ENCODE results near the gene MRPL37.

MRPL37 gene

GRCh38 chr1:54221113-54221834, 21.3 kb downstream of the MRPL37 start:
- Histone ChIP-seq H3F3A (ENCODE audit: low read depth) (no peaks in the 10 kb centered on the region), H3K9ac (ENCODE audit: low read depth, low read length, poor library complexity, severe bottlenecking) (no peak overlapping the region), H4K20me1 (ENCODE audit: insufficient read depth, low read length, poor library complexity, severe bottlenecking) (no peaks in the 10 kb centered on the region), H2AFZ (ENCODE audit: low read length) (no peak overlapping the region), H3K9me2 (replicated peaks; ENCODE audit: low read depth, low read length) (no peaks in the 10 kb centered on the region), H3K9me3 (ENCODE audit: insufficient read depth, low read depth, low read length) (no peaks in the 10 kb centered on the region), H3K4me2 (ENCODE audit: low read depth, low read length, poor library complexity, severe bottlenecking) (no peak overlapping the region), H3K79me2 (ENCODE audit: insufficient read depth, low read length) (no peaks in the 10 kb centered on the region), H3K4me1 (ENCODE audit: insufficient read depth, low read length, poor library complexity, severe bottlenecking) (no peaks in the 10 kb centered on the region), H3K4me3 (ENCODE audit: low read length, poor library complexity, severe bottlenecking) (no peak overlapping the region), H3K27me3 (ENCODE audit: insufficient read depth, low read length, poor library complexity, severe bottlenecking) (no peaks in the 10 kb centered on the region), H3K36me3 (ENCODE audit: insufficient read depth, low read length) (peaks cover 65% of the 10 kb centered on the region; the same call in 1 of the 2 replicates)
- TF ChIP-seq CTCF (conservative IDR thresholded peaks at IDR 0.05; ENCODE audit: low read length): no peak
- no peak for TF ChIP-seq EZH2phosphoT487 (IDR thresholded peaks at IDR 0.05; ENCODE audit: borderline replicate concordance)

GRCh38 chr1:54221867-54222484, 22.0 kb downstream of the MRPL37 start:
- no peak overlapping the region for H3K9ac ChIP-seq (ENCODE audit: low read depth, low read length, poor library complexity, severe bottlenecking)
- no peaks in the 10 kb centered on the region for H3K27me3 ChIP-seq (ENCODE audit: insufficient read depth, low read length, poor library complexity, severe bottlenecking)
- H3K9me3 ChIP-seq (ENCODE audit: insufficient read depth, low read depth, low read length): no peaks in the 10 kb centered on the region
- TF ChIP-seq EZH2phosphoT487 (IDR thresholded peaks at IDR 0.05; ENCODE audit: borderline replicate concordance) (no peak), CTCF (conservative IDR thresholded peaks at IDR 0.05; ENCODE audit: low read length) (no peak)
- H3K4me2 ChIP-seq (ENCODE audit: low read depth, low read length, poor library complexity, severe bottlenecking): no peak overlapping the region
- no peak overlapping the region for H3K4me3 ChIP-seq (ENCODE audit: low read length, poor library complexity, severe bottlenecking)
- H3K9me2 ChIP-seq (replicated peaks; ENCODE audit: low read depth, low read length): no peaks in the 10 kb centered on the region
- no peaks in the 10 kb centered on the region for H3F3A ChIP-seq (ENCODE audit: low read depth)
- no peak overlapping the region for H2AFZ ChIP-seq (ENCODE audit: low read length)
- peaks cover 60% of the 10 kb centered on the region; the same call in 1 of the 2 replicates for H3K36me3 ChIP-seq (ENCODE audit: insufficient read depth, low read length)
- H3K4me1 ChIP-seq (ENCODE audit: insufficient read depth, low read length, poor library complexity, severe bottlenecking): no peaks in the 10 kb centered on the region
- no peaks in the 10 kb centered on the region for H3K79me2 ChIP-seq (ENCODE audit: insufficient read depth, low read length)
- H4K20me1 ChIP-seq (ENCODE audit: insufficient read depth, low read length, poor library complexity, severe bottlenecking): no peaks in the 10 kb centered on the region

GRCh38 chr1:54222711-54223110, 22.7 kb downstream of the MRPL37 start:
- H3K9ac ChIP-seq (ENCODE audit: low read depth, low read length, poor library complexity, severe bottlenecking): no peak overlapping the region
- no peaks in the 10 kb centered on the region for H3F3A ChIP-seq (ENCODE audit: low read depth)
- peaks cover 52% of the 10 kb centered on the region; the same call in 1 of the 2 replicates for H3K36me3 ChIP-seq (ENCODE audit: insufficient read depth, low read length)
- H3K9me3 ChIP-seq (ENCODE audit: insufficient read depth, low read depth, low read length): no peaks in the 10 kb centered on the region
- no peak overlapping the region for H2AFZ ChIP-seq (ENCODE audit: low read length)
- H3K27me3 ChIP-seq (ENCODE audit: insufficient read depth, low read length, poor library complexity, severe bottlenecking): no peaks in the 10 kb centered on the region
- H4K20me1 ChIP-seq (ENCODE audit: insufficient read depth, low read length, poor library complexity, severe bottlenecking): no peaks in the 10 kb centered on the region
- H3K4me2 ChIP-seq (ENCODE audit: low read depth, low read length, poor library complexity, severe bottlenecking): no peak overlapping the region
- no peaks in the 10 kb centered on the region for H3K4me1 ChIP-seq (ENCODE audit: insufficient read depth, low read length, poor library complexity, severe bottlenecking)
- no peak overlapping the region for H3K4me3 ChIP-seq (ENCODE audit: low read length, poor library complexity, severe bottlenecking)
- TF ChIP-seq EZH2phosphoT487 (IDR thresholded peaks at IDR 0.05; ENCODE audit: borderline replicate concordance) (no peak), CTCF (conservative IDR thresholded peaks at IDR 0.05; ENCODE audit: low read length) (no peak)
- no peaks in the 10 kb centered on the region for H3K9me2 ChIP-seq (replicated peaks; ENCODE audit: low read depth, low read length)
- no peaks in the 10 kb centered on the region for H3K79me2 ChIP-seq (ENCODE audit: insufficient read depth, low read length)

All from Loucy (cell line).